ENCODE results near the gene MAPKAP1.

- TF ChIP-seq, protein P1, sequence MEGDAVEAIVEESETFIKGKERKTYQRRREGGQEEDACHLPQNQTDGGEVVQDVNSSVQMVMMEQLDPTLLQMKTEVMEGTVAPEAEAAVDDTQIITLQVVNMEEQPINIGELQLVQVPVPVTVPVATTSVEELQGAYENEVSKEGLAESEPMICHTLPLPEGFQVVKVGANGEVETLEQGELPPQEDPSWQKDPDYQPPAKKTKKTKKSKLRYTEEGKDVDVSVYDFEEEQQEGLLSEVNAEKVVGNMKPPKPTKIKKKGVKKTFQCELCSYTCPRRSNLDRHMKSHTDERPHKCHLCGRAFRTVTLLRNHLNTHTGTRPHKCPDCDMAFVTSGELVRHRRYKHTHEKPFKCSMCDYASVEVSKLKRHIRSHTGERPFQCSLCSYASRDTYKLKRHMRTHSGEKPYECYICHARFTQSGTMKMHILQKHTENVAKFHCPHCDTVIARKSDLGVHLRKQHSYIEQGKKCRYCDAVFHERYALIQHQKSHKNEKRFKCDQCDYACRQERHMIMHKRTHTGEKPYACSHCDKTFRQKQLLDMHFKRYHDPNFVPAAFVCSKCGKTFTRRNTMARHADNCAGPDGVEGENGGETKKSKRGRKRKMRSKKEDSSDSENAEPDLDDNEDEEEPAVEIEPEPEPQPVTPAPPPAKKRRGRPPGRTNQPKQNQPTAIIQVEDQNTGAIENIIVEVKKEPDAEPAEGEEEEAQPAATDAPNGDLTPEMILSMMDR (conservative IDR thresholded peaks at IDR 0.05 in 1 of 2, IDR thresholded peaks at IDR 0.05 in 1 of 2; ENCODE audit: extremely low read depth in 1 of 2, insufficient read depth in 1 of 2, low read depth in 1 of 2, low read length in 2 of 2) = no peak
- no peak for TF ChIP-seq EZH2 (IDR thresholded peaks at IDR 0.05; ENCODE audit: borderline replicate concordance, low read length)
Measured at GRCh38 chr9:125412166-125412565, 294.8 kb downstream of the MAPKAP1 start.

Measured in mammary epithelial cell (primary cell).